Fibroblast of villous mesenchyme (primary cell): ENCODE data around the gene SNAPC1. TPM values are rescaled to one million over a fixed set of nuclear protein-coding genes. Genes with fewer than 3 reads are reported as not detected.
A peak's percentile ranks its signal among the peaks of the same experiment; 100 is the strongest.

Experiments
- DNase-seq: peaks from one replicate; pipeline ENCODE4 v3.0.0-alpha.2; 2010; ENCODE audit warnings: low read depth
- H3K4me3 ChIP-seq: 2 replicates; pipeline ENCODE4 v1.5.1; 2011; ENCODE audit warnings: low read depth, mild to moderate bottlenecking, low read length
- CTCF ChIP-seq: IDR thresholded peaks from 2 replicates; pipeline ENCODE4 v1.5.1; 2012; ENCODE audit warnings: low read depth, mild to moderate bottlenecking, low read length; ENCODE audit not compliant: insufficient read depth
- total RNA-seq: library from RNA; depleted of rRNA; stranded (reverse); fragments of >200 nt; gene quantifications from 2 replicates; pipeline ENCODE4 v1.2.3, GENCODE V29; 2012

Gene SNAPC1
- total RNA-seq, 1 donor = 27.2 TPM

- no peak for DNase-seq
- no peak overlapping the region for H3K4me3 ChIP-seq
- TF ChIP-seq CTCF = no peak
These were observed 41.5 kb upstream of the SNAPC1 start for GRCh38 chr14:61720741-61721140.

- no peak for TF ChIP-seq CTCF
- no peak for DNase-seq
- no peak overlapping the region for H3K4me3 ChIP-seq
These were observed 38.1 kb upstream of the SNAPC1 start for GRCh38 chr14:61724133-61724532.

GRCh38 chr14:61726778-61727658 is 35.2 kb upstream of the SNAPC1 start:
- TF ChIP-seq CTCF = no peak
- no peak overlapping the region for H3K4me3 ChIP-seq
- DNase-seq = no peak

- no peak for DNase-seq
- TF ChIP-seq CTCF = peak; percentile 18
- no peak overlapping the region for H3K4me3 ChIP-seq
These were observed 31.4 kb upstream of the SNAPC1 start for GRCh38 chr14:61730756-61731373.

GRCh38 chr14:61733972-61734371 is 28.2 kb upstream of the SNAPC1 start:
- TF ChIP-seq CTCF = no peak
- H3K4me3 ChIP-seq = no peak overlapping the region
- no peak for DNase-seq

GRCh38 chr14:61736751-61737150 is 25.5 kb upstream of the SNAPC1 start:
- no peak for TF ChIP-seq CTCF
- H3K4me3 ChIP-seq = no peak overlapping the region
- no peak for DNase-seq
